ENCODE measurements around the gene CDH19.
A peak's percentile ranks its signal among the peaks of the same experiment; 100 is the strongest.

The CDH19 gene

GRCh38 chr18:66621816-66622576 lies 18.1 kb upstream of the CDH19 start:
- Histone ChIP-seq H3K4me1 (no peaks in the 10 kb centered on the region), H3K36me3 (no peaks in the 10 kb centered on the region), H3K27me3 (no peaks in the 10 kb centered on the region), H3K4me3 (ENCODE audit: low read depth, low read length) (no peak overlapping the region), H3K9me3 (no peaks in the 10 kb centered on the region)
- TF ChIP-seq CTCF (IDR thresholded peaks at IDR 0.05; ENCODE audit: low read depth, low read length) = no peak
- DNase-seq = no peak

GRCh38 chr18:66616523-66616983 lies 12.7 kb upstream of the CDH19 start:
- Histone ChIP-seq H3K9me3 (no peaks in the 10 kb centered on the region), H3K4me1 (no peaks in the 10 kb centered on the region), H3K4me3 (ENCODE audit: low read depth, low read length) (no peak overlapping the region), H3K36me3 (no peaks in the 10 kb centered on the region), H3K27me3 (no peaks in the 10 kb centered on the region)
- TF ChIP-seq CTCF (IDR thresholded peaks at IDR 0.05; ENCODE audit: low read depth, low read length) = peak; percentile 55
- peak; percentile 21 for DNase-seq

- H3K4me3 ChIP-seq (ENCODE audit: low read depth, low read length) = no peak overlapping the region
- DNase-seq = no peak
- TF ChIP-seq CTCF (IDR thresholded peaks at IDR 0.05; ENCODE audit: low read depth, low read length) = no peak
- no peaks in the 10 kb centered on the region for H3K36me3 ChIP-seq
- no peaks in the 10 kb centered on the region for H3K4me1 ChIP-seq
- H3K9me3 ChIP-seq = no peaks in the 10 kb centered on the region
- H3K27me3 ChIP-seq = no peaks in the 10 kb centered on the region
These were observed 11.3 kb upstream of the CDH19 start for GRCh38 chr18:66615176-66615575.

GRCh38 chr18:66607632-66608031 lies 3.7 kb upstream of the CDH19 start:
- Histone ChIP-seq H3K36me3 (no peaks in the 10 kb centered on the region), H3K4me1 (no peaks in the 10 kb centered on the region), H3K9me3 (no peaks in the 10 kb centered on the region), H3K27me3 (no peaks in the 10 kb centered on the region), H3K4me3 (ENCODE audit: low read depth, low read length) (no peak overlapping the region)
- DNase-seq = no peak
- TF ChIP-seq CTCF (IDR thresholded peaks at IDR 0.05; ENCODE audit: low read depth, low read length) = no peak

GRCh38 chr18:66601649-66602048 lies 2.2 kb downstream of the CDH19 start:
- no peak for TF ChIP-seq CTCF (IDR thresholded peaks at IDR 0.05; ENCODE audit: low read depth, low read length)
- Histone ChIP-seq H3K4me1 (no peaks in the 10 kb centered on the region), H3K36me3 (no peaks in the 10 kb centered on the region), H3K4me3 (ENCODE audit: low read depth, low read length) (no peak overlapping the region), H3K9me3 (no peaks in the 10 kb centered on the region), H3K27me3 (no peaks in the 10 kb centered on the region)
- DNase-seq = no peak

GRCh38 chr18:66599190-66599589 lies 4.7 kb downstream of the CDH19 start:
- no peak for DNase-seq
- no peak for TF ChIP-seq CTCF (IDR thresholded peaks at IDR 0.05; ENCODE audit: low read depth, low read length)
- no peaks in the 10 kb centered on the region for H3K4me1 ChIP-seq
- no peaks in the 10 kb centered on the region for H3K9me3 ChIP-seq
- H3K4me3 ChIP-seq (ENCODE audit: low read depth, low read length) = no peak overlapping the region
- H3K27me3 ChIP-seq = no peaks in the 10 kb centered on the region
- H3K36me3 ChIP-seq = no peaks in the 10 kb centered on the region

Data from BE2C (cell line).